Endothelial cell of coronary artery (primary cell): ENCODE data around the gene COL8A1. TPM values are rescaled to one million over a fixed set of nuclear protein-coding genes. Genes with fewer than 3 reads are reported as not detected.

ENCODE experiments used
- total RNA-seq: library from RNA; depleted of rRNA; stranded (reverse); fragments of >200 nt; gene quantifications from 2 replicates; pipeline ENCODE4 v1.2.3, GENCODE V29; 2014

The COL8A1 gene
- total RNA-seq = 55.0 and 686 TPM in 2 replicates

DNA sequence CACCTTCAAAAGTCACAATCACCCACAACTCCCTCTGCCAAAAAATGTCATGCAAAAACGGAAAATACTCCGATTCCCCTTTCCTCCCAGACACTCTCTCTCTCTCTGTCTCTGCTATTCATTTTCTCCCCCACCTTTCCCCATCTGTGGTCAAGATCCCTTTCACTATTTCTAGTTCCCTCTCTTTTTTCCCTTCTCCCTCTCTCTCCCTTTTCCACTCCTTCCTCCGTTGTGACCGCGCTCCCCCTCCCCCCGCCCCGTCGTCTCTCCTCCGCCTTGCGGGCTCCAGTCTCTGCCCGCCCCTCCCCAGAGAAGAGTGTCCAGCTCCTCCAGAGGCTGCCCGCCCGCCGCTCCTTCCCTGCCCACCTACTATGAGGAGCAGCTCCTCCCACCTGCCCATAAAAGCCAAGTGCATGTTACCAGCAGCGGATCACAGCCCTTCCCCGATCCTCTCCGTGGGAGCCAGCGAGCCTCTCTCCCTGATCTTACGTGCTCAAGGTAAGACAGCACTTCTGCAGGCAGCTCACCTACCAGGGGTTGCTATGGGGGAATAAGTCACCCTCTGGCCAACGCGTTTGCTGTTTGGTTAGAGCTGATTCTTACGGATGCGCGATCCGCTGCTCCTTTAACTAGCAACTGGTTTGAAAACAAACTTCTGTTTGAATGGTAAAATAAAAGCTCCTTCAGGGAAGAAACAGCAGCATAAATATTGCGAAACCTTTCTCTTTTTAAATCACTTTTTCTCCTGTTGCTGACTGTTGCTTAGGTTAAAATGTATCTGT, at the start of gene COL8A1:
Gene COL8A1 (plus strand): TSS at position 428 of the 782 bp plus-strand sequence. CDS start 152,089 bp downstream, outside the sequence.

DNA sequence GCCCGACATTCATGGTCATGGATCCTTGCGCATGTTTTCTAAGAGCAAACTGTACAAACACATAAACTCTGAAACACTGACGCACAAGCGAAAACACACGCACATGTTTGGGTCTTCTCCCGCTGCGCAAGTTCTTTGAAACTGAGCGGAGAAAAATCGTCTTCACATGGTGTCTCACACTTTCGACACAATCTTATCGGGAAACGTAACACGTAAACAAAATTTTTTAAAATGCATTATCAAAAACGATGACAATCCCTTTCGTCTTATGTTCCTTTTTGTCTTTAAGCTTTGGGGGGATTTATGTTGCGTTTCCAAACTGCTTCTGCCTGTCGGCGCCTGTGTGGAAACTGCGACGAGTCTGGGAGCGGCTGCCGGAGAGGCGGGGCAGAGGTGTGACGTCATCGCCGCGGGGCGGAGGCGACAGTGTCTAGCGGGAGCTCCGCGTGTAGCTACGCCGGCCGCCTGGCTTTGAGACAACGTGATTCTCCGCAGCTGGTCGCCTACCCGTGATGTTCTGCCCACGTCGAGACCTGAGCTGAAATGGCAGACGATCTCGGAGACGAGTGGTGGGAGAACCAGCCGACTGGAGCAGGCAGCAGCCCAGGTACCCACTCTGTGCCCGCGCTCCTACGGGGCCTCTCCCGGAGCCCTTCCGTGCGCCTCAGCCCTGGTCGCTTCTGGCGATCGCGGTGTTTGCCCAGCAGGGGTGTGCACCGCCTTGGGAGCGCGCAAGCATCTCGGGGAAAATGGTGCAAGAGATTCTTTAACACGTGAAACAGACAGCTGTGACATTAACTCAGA, 179.2 kb downstream of the COL8A1 start, which contains the start of gene CMSS1:
Gene CMSS1 (plus strand): TSS at position 426 of the 804 bp plus-strand sequence.

Other genes starting within 250 kb of the COL8A1 start
- 9.3 and 17.9 TPM in 2 replicates for gene CMSS1, start 179.3 kb downstream of the COL8A1 start, total RNA-seq